Measurements from ENCODE around the gene ASIC1. TPM values are rescaled to one million over a fixed set of nuclear protein-coding genes. Genes with fewer than 3 reads are reported as not detected.

ASIC1 gene
- total and polyA plus RNA-seq, 12 donors: 0.47 to 1.3 (median 0.79) TPM; not detected in 1

DNA sequence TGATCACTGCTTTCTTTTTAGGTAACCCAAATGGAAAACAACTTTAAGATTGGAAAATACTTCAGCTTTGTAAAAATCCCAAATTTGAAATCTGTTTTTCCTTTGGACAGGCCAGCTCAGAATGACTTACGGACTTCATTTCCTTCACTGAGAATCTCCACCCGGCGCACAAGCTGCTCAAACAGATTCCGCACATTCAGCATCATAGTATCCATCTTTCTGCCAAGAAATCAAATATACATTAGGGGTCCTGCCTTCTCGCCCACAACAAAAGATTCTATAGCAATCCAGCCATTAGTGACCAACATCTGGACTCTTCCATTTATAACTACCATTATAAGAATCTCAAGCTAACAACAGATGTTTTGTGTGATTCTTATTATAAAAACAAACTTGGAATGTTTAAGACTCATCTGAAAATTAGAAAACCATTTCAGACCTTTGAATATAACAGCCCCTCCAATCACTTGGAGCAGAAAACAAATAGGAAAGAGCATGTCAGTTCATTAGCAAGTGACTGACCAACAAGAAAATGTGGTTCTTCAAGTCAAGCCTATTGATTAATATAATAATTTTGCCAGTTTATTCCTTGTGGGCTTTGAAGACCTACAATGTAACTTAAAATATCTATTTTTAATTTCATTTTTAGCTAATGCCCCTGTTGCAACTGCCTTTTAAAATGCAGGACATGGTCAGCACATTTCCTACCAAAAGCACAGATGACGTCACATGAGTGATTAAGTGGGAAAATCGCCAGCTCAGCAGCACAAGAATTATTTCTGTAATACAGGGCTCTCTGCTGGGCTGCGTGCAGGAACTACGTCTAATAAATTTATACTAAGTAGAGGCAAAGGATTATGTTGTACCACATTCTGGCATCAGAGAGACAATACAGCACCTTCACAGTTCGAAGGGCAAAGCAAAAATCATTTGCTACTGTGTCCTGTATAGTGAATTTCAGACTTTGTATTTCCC is 40.6 kb upstream of the ASIC1 start:
- DNase-seq: peak; percentile 71 to 92 (median 76)
- Histone ChIP-seq H3K4me1 (replicated peaks in 1 of 2) (peaks cover 0 to 14% of the 10 kb centered on the region in 2 donors), H3K4me3 (no peak overlapping the region), H3K36me3 (replicated peaks in 1 of 2) (no peaks in the 10 kb centered on the region), H3K9me3 (replicated peaks in 1 of 3) (no peaks in the 10 kb centered on the region), H3K27me3 (no peaks in the 10 kb centered on the region), H3K27ac (peak overlapping the region in 3 of 5 donors; percentile 43 to 86 (median 66))
- TF ChIP-seq, protein P1, sequence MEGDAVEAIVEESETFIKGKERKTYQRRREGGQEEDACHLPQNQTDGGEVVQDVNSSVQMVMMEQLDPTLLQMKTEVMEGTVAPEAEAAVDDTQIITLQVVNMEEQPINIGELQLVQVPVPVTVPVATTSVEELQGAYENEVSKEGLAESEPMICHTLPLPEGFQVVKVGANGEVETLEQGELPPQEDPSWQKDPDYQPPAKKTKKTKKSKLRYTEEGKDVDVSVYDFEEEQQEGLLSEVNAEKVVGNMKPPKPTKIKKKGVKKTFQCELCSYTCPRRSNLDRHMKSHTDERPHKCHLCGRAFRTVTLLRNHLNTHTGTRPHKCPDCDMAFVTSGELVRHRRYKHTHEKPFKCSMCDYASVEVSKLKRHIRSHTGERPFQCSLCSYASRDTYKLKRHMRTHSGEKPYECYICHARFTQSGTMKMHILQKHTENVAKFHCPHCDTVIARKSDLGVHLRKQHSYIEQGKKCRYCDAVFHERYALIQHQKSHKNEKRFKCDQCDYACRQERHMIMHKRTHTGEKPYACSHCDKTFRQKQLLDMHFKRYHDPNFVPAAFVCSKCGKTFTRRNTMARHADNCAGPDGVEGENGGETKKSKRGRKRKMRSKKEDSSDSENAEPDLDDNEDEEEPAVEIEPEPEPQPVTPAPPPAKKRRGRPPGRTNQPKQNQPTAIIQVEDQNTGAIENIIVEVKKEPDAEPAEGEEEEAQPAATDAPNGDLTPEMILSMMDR (IDR thresholded peaks at IDR 0.05): peak in 1 of 6 experiments; percentile 6
- TF ChIP-seq POLR2A (IDR thresholded peaks at IDR 0.05): no peak
- intact Hi-C loops (cut with DNase I): no loop called here
- WGBS, 4 donors: 49 to 53% (median 52%) methylated on average over 10 of the region's 10 CpGs

DNA sequence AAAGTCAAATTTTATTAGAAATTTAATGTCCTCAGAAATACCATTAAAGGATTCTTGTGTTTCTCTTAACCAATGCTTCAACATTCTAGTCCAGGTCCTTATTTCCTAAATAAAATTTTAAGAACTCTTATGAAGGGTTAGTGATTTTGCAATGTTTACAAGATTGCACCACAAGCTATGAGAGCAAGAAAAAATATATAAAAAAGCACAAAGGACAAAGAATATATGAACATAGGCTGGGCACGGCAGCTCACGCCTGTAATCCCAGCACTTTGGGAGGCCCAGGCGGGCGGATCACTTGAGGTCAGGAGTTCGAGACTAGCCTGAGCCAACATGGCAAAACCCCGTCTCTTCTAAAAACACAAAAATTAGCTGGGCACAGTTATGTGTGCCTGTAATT is 39.8 kb upstream of the ASIC1 start:
- H3K27ac ChIP-seq: peak overlapping the region in 3 of 5 donors; percentile 48 to 86 (median 66)
- WGBS, 4 donors: 78 to 92% (median 80%) methylated on average over 6 of the region's 6 CpGs
- TF ChIP-seq, protein P1 (IDR thresholded peaks at IDR 0.05): no peak
- no peak for TF ChIP-seq POLR2A (IDR thresholded peaks at IDR 0.05)

DNA sequence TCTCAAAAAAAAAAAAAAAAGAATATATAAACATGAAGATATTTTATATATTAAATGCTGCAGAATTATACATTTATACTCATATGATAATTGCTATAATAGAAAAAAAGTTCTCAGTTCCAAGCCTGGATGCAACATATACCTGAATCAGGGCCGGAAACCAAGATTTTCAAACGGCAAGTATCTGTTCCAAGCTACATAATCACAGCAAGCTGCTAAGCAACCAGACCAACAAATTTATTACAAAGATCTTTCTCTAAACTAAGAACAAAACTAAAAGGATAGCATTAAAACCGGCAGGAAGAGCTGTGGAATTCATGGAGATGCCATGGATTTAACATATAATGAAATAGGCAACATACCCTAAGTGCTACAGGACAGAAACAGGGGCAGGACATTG is 39.2 kb upstream of the ASIC1 start:
- Histone ChIP-seq H3K9me3 (replicated peaks in 1 of 3) (no peaks in the 10 kb centered on the region), H3K27me3 (no peaks in the 10 kb centered on the region), H3K4me3 (no peak overlapping the region), H3K36me3 (replicated peaks in 1 of 2) (no peaks in the 10 kb centered on the region), H3K4me1 (replicated peaks in 1 of 2) (peaks cover 0 to 14% of the 10 kb centered on the region in 2 donors), H3K27ac (peak overlapping the region in 2 of 5 donors; percentile 48 to 66)
- intact Hi-C loops (cut with DNase I): no loop called here
- 71 to 85% (median 78%) methylated on average over 3 of the region's 3 CpGs for WGBS, 4 donors
- no peak for TF ChIP-seq POLR2A (IDR thresholded peaks at IDR 0.05)
- TF ChIP-seq, protein P1 (IDR thresholded peaks at IDR 0.05): no peak
- DNase-seq: no peak

More for the DNA sequence above, 39.8 kb upstream of the ASIC1 start:
- no peaks in the 10 kb centered on the region for H3K36me3 ChIP-seq (replicated peaks in 1 of 2)
- peaks cover 0 to 14% of the 10 kb centered on the region in 2 donors for H3K4me1 ChIP-seq (replicated peaks in 1 of 2)
- no peak overlapping the region for H3K4me3 ChIP-seq
- H3K9me3 ChIP-seq (replicated peaks in 1 of 3): no peaks in the 10 kb centered on the region
- no peaks in the 10 kb centered on the region for H3K27me3 ChIP-seq
- intact Hi-C loops (cut with DNase I): no loop called here
- DNase-seq: no peak

GRCh38 chr12:50018968-50019367 is 38.4 kb upstream of the ASIC1 start:
- WGBS, 4 donors: 89 to 94% (median 92%) methylated on average over 2 of the region's 2 CpGs
- H3K27ac ChIP-seq: no peak overlapping the region
- no peaks in the 10 kb centered on the region for H3K27me3 ChIP-seq
- DNase-seq: no peak
- H3K4me3 ChIP-seq: no peak overlapping the region
- intact Hi-C loops (cut with DNase I): no loop called here
- H3K4me1 ChIP-seq (replicated peaks in 1 of 2): peaks cover 0 to 14% of the 10 kb centered on the region in 2 donors
- H3K9me3 ChIP-seq (replicated peaks in 1 of 3): no peaks in the 10 kb centered on the region
- TF ChIP-seq, protein P1 (IDR thresholded peaks at IDR 0.05): no peak
- no peak for TF ChIP-seq POLR2A (IDR thresholded peaks at IDR 0.05)
- no peaks in the 10 kb centered on the region for H3K36me3 ChIP-seq (replicated peaks in 1 of 2)

Measured in adrenal gland (tissue), 12 donors.